Measurements from ENCODE around the gene RNF41.
"Not testable (repeated sequence)": the region's sequence is repeated elsewhere in the genome, so short reads cannot be mapped to it uniquely, and the experiment has no call there.

The RNF41 gene

GRCh38 chr12:56165369-56165768 lies 56.4 kb downstream of the RNF41 start:
- no peak for DNase-seq (ENCODE audit: low spot score)

GRCh38 chr12:56164345-56164729 lies 57.4 kb downstream of the RNF41 start:
- DNase-seq (ENCODE audit: low spot score), result no peak

GRCh38 chr12:56163533-56164344 lies 58.0 kb downstream of the RNF41 start:
- no peak for DNase-seq (ENCODE audit: low spot score)

GRCh38 chr12:56162468-56163290 lies 59.0 kb downstream of the RNF41 start:
- DNase-seq (ENCODE audit: low spot score), result no peak

- DNase-seq (ENCODE audit: low spot score), result no peak
Measured at GRCh38 chr12:56161690-56162351, 59.9 kb downstream of the RNF41 start.

- DNase-seq (ENCODE audit: low spot score), result no peak
Measured at GRCh38 chr12:56160894-56161689, 60.6 kb downstream of the RNF41 start.

- no peak for DNase-seq (ENCODE audit: low spot score)
Measured at GRCh38 chr12:56160193-56160763, 61.4 kb downstream of the RNF41 start.

- DNase-seq (ENCODE audit: low spot score), result no peak
Measured at GRCh38 chr12:56159482-56160192, 62.1 kb downstream of the RNF41 start.

GRCh38 chr12:56158926-56159461 lies 62.7 kb downstream of the RNF41 start:
- DNase-seq (ENCODE audit: low spot score), result peak; percentile 75

- DNase-seq (ENCODE audit: low spot score), result peak; percentile 93
Measured at GRCh38 chr12:56158029-56158925, 63.4 kb downstream of the RNF41 start, which contains the start of gene MYL6. Gene MYL6 (plus strand): TSS chr12:56158359. CDS start chr12:56158402, 43 bp downstream.

GRCh38 chr12:56157201-56158028 lies 64.3 kb downstream of the RNF41 start:
- peak; percentile 83 for DNase-seq (ENCODE audit: low spot score)

GRCh38 chr12:56156464-56157200 lies 65.1 kb downstream of the RNF41 start:
- DNase-seq (ENCODE audit: low spot score), result not testable (repeated sequence)

- DNase-seq (ENCODE audit: low spot score), result no peak
Measured at GRCh38 chr12:56155256-56155845, 66.4 kb downstream of the RNF41 start.

GRCh38 chr12:56154818-56155217 lies 66.9 kb downstream of the RNF41 start:
- DNase-seq (ENCODE audit: low spot score), result no peak

GRCh38 chr12:56154246-56154771 lies 67.4 kb downstream of the RNF41 start:
- no peak for DNase-seq (ENCODE audit: low spot score)

- DNase-seq (ENCODE audit: low spot score), result no peak
Measured at GRCh38 chr12:56153678-56154065, 68.0 kb downstream of the RNF41 start.

All from AG08396 (cell line).